Activated CD8-positive, alpha-beta memory T cell treated with anti-CD3 and anti-CD28 coated beads, Interleukin-2, amount 50 U/mL, for 24 hours (primary cell): ENCODE data around the gene MBD4.
"Not testable (repeated sequence)": the region's sequence is repeated elsewhere in the genome, so short reads cannot be mapped to it uniquely, and the experiment has no call there.

Experiments
- DNase-seq: peaks from one replicate; pipeline ENCODE4 v3.0.0-alpha.2; 2020; ENCODE audit errors: extremely low read depth

Gene MBD4

DNA sequence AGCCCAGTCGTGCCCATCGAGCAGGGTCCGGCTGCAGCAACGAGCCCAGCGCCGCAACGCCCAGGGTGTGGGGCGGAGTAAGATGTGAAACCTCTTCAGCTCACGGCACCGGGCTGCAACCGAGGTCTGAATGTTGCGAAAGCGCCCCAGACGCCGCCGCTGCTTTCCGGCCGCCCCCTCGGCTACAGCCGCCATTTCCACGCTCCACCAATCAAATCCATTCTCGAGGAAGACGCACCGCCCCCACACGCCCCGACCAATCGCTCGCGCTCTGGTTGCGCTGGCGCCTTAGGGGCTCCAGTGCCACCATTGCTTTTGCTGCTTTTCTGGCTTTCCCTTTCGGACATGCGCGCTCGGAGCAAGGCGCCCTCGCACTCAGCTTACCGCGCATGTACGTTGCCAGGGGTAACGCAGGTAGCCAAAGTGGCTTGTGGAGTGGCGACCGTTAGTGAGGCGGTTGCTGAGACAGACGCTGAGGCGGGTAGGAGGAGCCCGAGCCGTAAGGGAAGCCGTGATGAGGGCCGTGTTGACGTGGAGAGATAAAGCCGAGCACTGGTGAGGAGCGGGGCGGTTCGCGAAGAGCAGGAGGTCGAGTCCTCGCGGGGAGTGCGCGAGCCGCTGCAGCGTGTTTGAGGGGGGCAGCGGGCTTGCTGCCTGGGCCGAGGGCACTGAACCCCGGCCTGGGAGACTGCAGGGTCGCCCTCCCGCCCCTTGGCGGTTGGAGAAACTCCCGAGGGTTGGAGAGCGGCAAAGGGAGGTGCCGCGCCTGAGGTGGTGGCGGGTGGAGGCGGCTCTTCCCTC is at the start of gene MBD4, which contains the start of gene IFT122:
Gene MBD4, minus strand, starts transcription at position 132 of the 801 bp plus-strand sequence. Its CDS starts 115 bp downstream, at position 17.
Gene IFT122, plus strand, starts transcription at position 408 of the 801 bp plus-strand sequence. Its CDS starts 107 bp downstream, at position 515.
- DNase-seq = peak; percentile 97

DNA sequence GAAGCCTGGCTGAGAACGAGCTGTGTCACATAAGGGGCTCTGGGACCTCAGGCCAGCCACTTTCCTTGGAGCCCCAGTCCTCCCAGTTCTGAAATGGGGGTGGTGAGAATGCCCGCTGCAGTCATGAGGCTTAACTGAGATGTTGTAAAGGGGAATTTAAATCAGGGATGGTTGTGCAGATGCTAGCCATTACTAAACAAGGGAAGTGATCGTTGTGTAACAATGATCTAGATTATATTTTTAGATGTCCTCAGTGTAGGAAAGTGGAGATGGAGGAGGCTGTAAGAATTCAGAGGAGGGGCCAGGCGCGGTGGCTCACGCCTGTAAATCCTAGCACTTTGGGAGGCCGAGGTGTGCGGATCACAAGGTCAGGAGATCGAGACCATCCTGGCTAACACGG is 49.5 kb upstream of the MBD4 start:
- not testable (repeated sequence) for DNase-seq

DNA sequence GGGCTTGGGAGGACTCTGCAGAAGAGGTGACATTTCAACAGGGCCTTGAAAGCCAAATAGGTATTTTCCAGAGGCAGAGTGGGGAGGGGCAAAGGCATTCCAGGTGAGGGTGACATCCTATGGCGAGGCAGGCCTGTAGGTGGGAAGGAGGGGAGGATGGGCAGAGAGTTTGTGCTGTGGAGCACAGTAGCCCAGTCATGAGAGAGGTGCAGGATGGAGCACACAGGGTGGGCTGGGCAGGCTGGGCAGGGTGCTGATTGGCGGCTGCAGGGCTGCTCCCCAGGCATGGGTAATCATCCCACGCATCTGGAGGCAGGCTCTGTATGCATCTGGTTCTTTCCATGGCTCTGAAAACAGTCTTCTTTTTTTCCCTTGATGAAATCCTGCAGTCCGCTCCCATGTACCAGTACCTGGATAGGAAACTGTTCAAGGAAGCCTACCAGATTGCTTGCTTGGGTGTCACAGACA is 48.2 kb upstream of the MBD4 start:
- DNase-seq = not testable (repeated sequence)

DNA sequence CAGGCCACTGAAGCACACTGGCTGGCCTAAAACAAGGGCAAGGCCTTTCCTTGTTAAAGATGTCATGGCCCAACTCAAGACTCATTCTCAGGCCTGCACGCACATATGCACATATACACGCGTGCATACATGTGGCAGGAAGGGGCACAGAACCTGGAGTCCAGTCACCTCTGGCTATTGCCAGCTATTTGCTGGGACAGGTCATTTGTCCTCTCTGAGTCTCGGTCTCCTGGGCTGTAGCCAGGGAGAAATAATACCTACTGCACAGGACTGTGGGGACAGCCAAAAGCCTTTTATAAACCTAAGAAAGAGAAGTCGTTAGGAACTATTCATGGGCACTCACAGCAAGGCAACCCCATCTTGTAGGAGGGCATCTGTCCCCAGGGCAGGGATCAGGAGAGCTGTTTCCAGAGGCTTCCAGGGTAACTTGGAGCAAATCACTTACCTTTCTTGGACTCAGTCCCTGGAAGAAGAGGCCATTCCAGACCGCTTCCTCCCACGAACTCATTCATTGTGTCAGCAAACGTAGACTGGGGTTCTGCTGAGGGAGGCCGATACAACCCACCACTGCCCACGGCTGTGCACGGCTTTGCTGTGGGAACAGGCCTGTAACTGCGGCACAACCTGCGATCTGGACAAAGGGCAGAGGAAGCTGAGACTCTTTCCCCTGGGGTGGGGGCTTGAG is 47.6 kb upstream of the MBD4 start:
- DNase-seq = no peak

DNA sequence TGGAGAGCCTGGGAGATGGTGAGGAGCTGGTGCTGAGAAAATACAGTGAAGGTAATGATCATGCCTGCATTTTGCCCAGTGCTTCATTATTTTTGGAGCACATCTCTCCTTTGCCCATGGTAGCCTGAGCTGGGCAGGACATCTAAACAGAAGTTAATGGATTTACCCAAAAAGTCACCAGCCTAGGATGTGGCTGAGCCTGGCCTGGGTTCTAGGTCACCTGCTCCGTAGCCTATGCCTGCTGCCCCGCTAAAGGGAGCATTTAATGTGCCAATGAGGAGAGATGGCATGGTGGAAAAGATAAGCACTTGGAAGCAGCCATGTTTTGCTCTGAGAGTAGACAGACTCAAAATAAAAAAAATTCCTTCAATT is 46.9 kb upstream of the MBD4 start:
- DNase-seq = no peak

DNA sequence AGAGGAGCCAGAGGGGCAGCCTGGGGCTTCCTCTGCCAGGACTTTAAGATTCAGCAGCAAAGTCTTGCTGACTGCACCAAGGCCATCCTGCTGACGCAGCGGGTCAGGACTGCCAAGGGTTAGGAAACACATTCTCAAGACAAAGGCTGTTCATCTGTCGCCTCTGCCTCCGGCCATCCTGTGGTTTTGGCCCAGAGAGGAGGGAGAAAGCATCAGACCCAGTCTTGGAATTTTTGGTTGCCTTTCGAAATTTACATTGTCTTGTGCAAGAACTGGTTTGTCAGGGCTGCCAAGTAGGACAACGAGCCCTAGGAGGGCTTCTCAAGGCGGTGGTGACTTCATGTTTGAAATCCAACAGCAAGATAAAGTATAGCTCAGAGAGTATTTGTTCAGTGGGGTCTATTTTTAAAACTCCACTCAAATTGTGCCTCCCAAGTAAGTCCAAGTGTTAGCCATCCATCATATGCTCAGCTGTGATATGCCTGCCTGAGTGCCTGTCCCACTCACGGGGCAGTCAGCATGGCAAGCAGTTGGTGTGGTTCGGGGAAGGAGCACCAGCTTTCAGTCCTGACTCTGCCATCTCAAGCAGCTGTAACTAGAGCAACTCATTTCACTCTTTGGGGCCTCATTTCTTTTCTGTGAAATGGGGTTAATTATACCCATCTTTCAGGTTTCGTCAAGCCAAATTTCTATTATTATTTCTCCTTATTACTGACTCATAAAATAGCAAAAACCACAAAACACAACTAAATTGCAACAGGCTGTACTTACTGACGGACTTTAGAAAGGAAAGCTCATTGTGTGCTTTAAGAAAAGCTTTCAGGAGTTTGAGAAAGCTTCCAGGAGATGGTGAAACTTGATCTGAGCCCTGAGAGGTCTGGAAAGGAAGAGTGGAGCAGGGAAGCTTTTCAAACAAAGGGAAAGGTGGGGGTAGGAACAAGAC is 46.2 kb upstream of the MBD4 start:
- DNase-seq = no peak

- not testable (repeated sequence) for DNase-seq
Observed at GRCh38 chr3:129485146-129485545, 45.4 kb upstream of the MBD4 start.

DNA sequence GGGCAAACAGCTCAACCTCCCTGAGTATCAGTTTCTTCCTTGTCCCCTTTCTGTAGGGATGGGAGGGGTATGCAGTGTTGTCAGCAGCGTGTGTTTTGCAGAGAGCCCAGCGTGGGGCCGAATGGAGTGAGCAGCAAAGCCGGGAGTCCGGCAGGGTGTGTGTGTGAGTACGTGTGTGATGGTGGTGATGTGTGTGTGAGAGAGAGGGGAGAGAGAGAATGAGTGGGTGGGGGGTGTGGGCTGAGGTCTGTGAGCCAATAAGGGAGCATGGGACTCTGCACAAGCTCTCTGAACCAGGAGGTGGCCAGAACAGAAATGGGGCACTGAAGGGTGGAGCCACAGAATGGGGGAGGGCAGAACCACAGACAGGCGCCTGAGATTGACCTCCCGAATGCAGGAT is 44.1 kb upstream of the MBD4 start:
- DNase-seq = no peak

DNA sequence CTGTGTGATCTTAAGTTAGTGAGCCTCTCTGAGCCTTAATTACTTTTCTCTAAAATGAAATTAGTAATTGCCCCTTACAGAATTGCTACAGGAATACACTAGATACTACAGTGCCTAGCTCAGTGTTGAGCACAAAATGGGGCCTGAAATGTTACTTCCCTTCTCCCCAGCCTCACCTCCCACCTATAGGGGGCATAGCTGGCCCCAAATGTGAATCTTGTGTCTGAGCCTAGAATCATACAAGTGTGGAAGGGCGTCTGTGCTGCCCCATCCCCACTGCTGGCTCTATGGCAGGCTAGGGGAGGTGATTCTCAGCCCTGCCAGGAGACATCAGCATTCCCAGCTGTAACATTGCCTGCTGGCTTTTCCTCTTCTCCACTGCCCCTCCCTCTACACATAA is 43.0 kb upstream of the MBD4 start:
- no peak for DNase-seq

- DNase-seq = no peak
Observed at GRCh38 chr3:129481766-129482332, 42.1 kb upstream of the MBD4 start.

DNA sequence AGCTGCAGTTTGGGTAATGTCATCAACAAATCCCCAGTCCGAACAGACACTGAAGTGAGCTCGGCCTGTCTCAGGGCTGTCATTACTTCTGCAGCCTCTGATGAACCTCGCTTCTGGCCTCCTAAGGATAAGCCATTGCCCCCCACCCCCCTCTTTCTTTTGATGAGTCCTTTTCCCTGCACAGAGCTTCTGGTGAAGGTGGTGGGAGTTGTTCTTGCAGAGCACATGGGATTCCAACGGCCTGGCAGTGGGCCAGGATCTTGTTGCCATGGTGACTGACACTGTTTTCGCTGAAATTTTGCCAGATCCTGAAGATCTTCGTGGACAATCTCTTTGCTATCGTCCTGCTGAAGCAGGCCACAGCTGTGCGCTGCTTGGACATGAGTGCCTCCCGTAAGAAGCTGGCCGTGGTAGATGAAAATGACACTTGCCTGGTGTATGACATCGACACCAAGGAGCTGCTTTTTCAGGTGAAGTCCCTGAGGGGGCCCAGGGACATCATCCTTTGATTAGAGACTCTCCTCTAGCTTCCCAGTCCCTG is 41.5 kb upstream of the MBD4 start:
- not testable (repeated sequence) for DNase-seq

GRCh38 chr3:129476586-129476985 is 36.8 kb upstream of the MBD4 start:
- no peak for DNase-seq

GRCh38 chr3:129475863-129476262 is 36.1 kb upstream of the MBD4 start:
- DNase-seq = no peak

DNA sequence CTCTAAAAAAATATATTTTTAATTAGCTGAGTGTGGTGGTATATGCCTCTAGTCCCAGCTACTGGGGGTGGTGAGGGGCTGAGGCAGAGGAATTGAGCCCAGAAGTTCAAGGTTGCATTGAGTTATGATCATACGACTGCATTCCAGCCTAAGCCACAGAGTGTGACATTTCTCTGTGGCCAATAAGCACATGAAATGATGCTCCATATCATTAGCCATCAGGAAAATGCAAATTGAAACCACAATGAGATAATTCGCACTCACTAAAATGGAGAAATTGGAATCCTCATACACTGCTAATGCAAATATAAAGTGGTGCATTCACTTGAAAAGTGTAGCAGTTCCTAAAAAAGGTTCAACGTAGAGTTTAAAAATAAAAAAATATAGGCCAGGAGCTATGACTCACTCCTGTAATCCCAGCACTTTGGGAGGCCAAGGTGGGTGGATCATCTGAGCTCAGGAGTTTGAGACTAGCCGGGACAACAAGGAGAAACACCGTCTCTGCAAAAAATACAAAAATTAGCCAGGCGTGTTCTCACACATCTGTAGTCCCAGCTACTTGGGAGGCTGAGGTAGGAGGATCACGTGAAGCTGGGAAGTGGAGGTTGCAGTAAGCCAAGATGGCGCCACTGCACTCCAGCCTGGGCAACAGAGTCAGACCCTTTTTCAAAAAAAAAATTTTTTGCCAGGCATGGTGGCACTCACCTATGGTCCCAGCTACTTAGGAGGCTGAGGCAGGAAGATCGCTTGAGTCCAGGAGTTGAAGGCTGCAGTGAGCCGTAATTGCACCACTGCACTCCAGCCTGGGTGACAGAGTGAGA is 35.4 kb upstream of the MBD4 start:
- DNase-seq = no peak

DNA sequence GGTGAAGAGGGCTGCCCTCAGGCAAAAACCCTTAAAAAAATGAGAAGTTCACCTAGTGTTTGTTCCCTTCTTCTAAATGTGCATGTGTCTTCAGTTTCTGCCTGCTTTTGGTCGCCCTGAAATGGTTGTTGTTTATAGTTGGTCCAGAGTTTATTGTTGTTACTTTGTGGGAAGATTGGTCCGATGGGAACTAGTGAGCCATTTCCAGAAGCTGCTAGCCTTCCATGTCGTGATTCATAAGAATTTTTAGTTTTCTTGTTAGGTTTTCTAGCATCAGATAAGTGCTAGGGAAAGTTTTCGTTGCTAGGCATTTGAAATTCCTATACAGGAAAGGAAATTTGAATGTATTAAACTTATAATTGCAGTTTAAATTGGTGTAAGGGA is 34.0 kb upstream of the MBD4 start:
- DNase-seq = no peak

DNA sequence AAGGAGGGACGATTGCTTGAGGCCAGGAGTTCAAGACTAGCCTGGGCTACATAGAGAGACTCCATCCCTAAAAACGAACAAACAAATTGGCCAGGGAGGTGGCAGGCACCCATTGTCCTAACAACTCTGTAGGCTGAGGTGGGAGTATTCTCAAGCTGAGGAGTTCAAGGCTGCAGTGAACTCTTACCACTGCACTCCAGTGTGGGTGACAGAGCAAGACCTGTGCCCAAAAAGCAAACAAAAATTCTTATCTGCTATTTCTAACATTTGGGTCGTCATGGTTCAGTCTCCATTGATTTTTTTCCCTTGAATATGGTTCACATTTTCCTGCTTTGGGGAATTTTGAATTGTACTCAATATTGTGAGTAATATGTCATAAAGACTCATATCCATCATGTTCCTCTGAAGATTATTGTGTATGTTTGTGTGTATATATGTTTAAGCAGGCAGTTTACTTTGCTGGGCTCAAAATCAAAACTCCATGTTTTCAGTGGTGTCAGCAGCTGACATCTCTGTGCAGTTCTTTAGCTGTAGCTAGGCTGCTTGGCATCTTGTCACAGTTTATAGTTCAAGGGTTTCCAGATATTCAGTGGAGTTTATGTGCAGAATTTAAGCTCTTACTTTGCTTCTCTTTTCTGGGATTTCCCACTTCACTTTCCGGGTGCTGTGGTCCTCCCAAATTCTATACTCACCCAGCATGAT is 33.5 kb upstream of the MBD4 start:
- no peak for DNase-seq

- DNase-seq = no peak
Observed at GRCh38 chr3:129470861-129471260, 31.1 kb upstream of the MBD4 start.

GRCh38 chr3:129469026-129469425 is 29.3 kb upstream of the MBD4 start:
- no peak for DNase-seq

DNA sequence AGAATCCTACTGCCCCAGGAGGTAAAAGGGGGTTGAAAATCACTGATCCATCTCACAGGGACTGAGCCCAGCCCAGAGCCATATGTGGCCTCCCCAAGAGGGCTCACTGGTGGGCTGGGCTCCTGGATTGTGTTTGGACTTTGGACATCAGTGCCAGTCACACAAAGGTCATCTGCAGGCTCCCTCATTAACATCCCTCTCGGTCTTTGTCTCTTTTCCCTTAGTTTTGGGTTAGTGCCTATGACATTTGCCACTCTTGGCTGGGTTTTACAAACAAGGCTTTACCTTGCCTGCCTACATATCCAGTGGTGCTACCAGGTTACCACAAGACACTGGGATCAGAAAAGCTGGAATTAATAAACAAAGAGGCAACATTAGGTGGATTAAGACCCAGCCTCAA is 28.2 kb upstream of the MBD4 start:
- no peak for DNase-seq

GRCh38 chr3:129463716-129464115 is 24.0 kb upstream of the MBD4 start:
- no peak for DNase-seq
